ENCODE results near the gene PSMC4.

Gene PSMC4

DNA sequence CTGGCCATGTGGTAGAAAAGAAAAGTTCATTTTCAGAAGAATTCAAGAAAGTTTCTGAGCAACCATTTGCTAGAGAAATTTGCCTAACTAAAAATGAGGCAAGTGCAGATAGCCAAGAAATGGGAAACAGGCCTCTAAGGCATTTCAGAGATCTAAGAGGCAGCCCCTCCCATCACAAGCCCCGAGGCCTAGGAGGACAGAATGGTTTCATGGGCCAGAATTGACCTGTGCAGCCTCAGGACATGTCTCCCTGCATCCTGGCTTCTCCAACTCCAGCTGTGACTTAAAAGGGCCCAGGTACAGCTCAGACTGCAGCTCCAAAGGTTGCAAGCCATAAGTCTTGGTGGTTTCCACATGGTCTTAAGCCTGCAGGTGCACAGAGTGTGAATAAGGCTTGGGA is 22.6 kb downstream of the PSMC4 start:
- DNase-seq (ENCODE audit: low spot score): no peak

DNA sequence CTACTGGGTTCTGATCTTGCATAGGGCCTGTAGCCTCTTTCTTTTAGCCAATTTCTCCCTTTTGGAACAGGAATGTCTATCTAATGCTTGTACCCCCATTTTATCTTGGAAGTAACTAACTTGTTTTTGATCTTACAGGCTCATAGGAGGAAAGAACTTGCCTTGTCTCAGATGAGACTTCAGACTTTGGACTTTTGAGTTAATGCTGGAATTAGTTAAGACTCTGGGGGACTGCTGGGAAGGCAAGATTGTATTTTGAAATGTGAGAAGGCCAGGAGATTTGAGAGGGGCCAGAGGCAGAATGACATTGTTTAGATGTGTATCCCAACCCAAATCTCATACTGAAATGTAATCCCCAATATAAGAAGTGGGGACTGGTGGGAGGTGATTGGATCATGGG is 23.4 kb downstream of the PSMC4 start:
- no peak for DNase-seq (ENCODE audit: low spot score)

DNA sequence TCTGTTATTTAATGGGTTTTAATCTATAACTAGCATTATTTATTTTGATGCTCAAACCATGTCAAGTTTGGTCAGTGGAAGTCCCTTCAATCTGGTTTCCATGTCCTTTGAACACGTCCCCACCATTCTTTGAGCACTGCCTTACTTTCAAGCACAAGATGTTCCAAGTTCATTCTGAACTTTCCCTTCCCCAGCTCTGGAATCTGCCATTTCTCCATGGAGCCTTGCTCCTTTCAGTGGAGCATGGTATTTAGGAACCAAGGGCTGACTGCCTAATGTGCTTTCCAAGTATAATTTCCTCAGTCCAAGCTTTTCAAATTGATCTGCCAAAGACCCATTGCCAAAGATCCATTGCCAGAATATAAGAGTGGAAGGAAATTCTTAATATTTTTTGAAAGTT is 24.8 kb downstream of the PSMC4 start:
- DNase-seq (ENCODE audit: low spot score): no peak

DNA sequence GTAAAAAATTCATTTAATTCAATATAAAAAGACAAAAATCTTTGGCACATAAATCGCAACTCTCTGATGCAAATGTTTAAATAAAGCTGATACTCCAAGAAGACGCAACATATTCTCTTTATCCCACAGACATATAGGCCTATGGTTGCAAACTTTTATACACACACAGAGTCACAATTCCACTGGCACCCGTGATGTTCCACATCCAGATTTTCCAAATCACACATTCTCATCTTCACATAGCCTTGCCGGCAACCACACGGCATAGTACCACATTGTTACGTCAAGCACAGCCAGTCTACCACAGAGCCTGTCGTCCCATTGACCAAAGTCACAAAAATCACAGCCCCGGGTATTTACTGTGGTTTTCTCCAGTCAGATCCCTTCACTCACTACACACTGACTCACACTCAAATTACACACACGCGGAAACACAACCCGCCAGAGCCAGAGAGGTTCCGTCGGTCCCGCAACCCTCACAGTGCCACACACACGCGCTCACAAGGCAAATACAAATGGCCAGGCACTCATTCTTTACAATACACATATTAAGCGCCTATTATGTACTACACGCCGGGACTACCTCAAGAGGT is 25.3 kb downstream of the PSMC4 start:
- DNase-seq (ENCODE audit: low spot score): peak; percentile 46

DNA sequence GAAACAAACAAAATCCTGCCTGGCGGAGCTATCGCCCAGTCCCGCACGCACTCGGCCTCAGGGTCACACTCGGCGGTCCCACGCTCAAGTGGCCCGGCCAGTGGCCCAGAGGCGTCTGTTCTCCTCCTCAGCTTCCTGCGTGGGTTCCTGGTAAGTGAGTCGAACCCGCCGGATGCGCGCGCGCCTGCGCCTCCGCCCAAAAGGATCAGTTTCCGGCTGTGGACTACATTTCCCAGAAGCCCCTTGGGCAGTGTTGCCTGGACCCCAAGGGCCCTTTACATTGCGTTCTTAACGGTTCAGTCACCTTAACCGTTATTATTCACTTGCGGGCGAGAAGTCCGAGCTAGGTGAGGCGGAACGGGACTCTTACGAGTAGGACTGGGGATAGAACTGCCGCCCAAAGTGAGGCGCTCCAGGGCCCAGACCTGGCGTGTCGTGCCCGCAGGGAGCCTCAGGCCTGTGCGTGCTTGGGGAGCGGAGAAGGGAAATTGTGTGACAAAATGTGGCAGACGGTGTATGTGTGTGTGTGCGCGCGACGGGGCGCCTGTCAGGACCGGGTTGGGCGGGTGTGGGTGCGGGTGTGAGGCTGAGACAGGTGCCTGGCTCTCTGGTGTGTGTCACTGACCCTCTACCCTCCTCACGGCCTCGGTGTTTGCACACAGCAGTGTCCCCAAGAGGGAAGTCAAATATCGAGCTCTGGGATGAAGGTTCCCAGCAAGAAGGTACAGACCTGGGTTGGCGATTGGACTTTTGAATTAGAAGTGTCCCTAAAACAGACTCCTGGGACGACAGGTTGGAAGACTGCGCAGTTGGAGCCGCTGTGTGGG is 26.1 kb downstream of the PSMC4 start, which contains the start of gene ZNF546:
ZNF546 (plus strand) TSS at position 250 of the 827 bp plus-strand sequence. CDS start 1,267 bp downstream, outside the sequence.
- peak; percentile 93 for DNase-seq (ENCODE audit: low spot score)

DNA sequence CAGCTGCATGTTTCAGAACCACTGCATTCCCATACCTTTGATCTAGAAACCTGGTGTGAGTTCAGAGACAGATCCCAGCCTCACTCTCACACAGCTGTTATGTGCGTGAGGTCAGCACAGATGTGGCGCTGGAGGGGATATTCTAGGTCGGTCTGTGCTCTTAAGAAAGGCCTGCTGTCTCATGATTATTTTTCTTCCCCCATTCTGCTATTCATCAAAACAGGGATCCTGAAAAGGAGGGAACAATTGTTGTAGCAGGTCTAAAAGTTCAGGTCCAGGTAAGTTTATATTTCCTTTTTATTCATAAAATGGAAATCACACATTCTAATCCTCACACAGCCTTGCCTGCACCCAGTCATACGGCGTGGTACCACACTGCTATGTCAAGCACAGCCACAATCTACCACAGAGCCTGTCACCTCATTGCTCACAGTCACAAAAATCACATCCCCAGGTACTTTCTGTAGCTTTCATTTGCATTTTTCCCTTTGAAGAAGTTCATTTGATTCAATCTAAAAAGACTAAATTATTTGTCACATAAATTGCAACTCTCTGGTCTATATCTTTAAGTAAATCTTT is 26.8 kb downstream of the PSMC4 start:
- DNase-seq (ENCODE audit: low spot score): no peak

DNA sequence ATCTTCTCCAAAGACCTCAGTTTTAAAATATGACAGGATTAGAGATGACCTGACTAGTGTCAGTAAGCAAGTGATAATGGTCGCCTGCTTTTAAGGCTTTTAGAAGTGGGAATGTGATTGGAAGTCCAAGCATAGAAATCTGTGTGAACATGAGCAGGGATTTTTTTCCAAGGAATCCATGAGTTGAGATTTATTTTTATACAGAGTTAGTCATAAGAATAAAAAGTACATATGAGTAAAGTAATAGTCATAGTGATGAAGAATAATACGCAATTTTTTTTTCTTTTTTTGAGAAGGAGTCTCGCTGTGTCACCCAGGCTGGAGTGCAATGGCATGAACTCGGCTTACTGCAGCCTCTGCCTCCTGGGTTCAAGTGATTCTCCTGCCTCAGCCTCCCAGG is 27.5 kb downstream of the PSMC4 start:
- no peak for DNase-seq (ENCODE audit: low spot score)

DNA sequence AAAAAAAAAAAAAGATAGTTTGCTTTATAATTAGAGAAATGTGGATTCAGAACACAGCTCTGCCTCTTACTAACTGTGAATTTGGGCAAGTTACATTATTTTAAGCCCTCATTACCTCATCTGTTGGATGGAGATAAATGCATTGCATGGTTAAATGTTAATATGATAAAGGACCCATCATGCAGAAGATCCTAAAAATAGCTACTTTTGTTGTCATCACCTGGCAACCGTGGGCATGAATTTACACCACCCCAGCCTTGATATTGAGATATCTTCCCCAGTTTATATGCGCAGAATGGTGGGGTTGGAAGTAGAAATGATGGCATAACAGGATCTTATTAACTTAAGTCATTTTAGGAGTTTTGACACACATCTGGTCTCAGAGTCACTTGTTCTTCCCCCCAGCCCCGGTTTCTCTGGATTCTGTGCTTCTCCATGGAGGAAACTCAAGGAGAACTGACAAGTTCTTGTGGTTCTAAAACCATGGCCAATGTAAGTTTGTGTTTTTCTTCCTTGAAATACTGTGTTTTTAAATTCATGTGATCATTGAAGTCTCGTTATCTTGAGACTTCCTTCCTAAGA is 34.8 kb downstream of the PSMC4 start:
- no peak for DNase-seq (ENCODE audit: low spot score)

DNA sequence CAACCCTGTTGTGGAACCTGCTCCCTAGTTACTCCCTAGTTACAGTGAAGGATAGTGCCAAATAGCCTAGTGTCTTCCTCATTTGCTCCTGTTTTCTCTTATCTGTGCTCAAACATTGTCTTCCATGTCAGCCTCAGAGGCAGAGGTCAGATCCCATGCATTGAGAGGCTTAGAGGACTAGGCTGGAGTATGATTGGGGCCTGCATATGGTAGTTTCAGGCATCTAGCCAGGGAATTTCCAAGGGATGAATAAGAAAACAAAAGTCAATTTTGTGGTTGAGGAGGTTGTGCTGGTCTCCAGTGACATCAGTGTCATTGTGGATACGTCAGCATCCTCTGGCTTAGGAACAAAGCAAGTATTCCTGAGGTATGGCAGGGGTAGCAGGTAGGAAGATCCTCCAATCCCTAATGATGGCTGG is 35.3 kb downstream of the PSMC4 start:
- DNase-seq (ENCODE audit: low spot score): no peak

DNA sequence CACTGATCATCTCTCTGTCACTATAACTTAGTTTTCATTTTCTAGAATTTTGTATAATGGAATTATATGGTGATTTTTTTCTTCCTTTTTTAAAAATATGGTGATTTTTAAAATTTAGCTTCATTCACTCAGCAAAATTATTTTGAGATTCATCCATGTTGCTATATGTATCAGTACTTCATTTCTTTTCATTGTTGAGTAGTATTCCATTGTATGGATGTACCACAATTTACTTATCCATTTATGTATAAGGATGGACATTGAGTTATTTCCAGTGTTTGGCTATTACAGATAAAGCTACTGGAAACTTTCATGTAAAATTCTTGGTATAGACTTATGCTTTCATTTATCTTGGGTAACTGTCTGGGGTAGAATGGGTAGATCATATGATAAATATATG is 38.7 kb downstream of the PSMC4 start:
- no peak for DNase-seq (ENCODE audit: low spot score)

DNA sequence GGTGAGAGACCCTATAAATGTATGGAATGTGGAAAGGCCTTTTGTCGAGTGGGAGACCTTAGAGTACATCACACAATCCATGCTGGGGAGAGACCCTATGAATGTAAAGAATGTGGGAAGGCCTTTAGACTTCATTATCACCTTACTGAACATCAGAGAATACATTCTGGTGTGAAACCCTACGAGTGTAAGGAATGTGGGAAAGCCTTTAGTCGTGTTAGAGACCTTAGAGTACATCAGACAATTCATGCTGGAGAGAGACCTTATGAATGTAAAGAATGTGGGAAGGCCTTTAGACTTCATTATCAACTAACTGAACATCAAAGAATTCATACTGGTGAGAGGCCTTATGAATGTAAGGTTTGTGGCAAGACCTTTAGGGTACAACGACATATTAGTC is 43.0 kb downstream of the PSMC4 start:
- DNase-seq (ENCODE audit: low spot score): no peak

DNA sequence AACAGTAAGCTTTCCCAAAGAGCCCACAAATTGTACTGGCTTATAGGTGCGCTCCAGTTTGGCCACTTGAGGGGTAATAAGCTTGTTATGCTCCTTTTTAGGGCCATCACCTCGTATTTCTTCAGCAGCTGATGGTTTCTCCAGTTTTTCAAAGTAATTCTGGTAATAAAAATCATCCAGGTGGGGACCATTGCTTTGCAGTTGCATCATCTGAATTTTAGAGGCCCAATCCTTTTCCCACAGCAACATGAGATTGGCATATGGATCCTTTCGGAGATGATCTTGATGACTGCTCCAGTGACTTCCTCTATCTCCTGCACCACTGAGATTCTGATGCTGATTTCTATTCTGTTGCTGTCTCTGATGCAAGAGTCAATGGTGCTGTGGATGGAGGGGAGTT is 53.0 kb downstream of the PSMC4 start:
- no peak for DNase-seq (ENCODE audit: low spot score)

DNA sequence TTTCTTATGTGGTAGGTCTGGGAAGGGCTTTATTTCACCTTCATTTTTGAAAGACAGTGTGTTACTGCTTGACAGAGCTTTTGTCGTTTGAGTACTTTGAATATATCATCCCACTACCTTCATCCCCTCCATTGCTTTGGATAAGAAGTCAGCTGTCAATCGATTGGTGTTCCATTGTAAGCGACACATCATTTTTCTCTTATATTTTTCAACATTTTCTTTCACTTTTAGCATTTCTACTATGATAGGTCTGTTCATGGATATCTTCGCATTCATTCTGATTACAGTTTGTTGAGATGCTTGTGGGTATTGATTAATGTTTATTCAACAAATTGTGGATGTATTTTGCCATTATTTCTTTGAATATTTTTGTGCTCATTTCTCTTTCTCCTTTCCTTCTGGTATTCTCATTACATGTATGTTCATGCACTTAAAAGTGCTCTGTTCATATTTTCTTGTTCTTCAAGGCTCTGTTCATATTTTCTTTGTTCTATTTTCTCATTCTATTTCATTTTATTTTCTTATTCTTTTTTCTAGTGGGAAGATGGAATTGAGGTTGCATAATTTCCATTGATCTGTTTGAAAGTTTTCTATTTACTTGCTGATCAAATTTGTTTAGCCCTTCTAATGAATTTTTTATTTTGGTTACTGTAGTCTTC is 55.1 kb downstream of the PSMC4 start:
- DNase-seq (ENCODE audit: low spot score): no peak

DNA sequence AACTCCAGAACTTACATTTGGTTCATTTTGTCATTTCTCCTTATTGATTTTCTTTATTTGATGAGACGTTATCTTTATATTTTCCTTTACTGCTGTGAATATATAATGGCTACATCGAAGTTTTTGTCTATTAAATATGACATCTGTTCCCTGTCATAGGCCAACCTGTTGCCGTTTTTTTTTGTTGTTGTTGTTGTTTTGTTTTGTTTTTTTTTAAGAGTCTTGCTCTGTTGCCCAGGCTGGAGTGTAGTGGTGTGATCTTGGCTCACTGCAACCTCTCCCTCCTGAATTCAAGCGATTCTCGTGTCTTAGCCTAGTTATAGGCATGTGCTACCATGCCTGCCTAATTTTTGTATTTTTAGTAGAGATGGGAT is 55.6 kb downstream of the PSMC4 start:
- DNase-seq (ENCODE audit: low spot score): no peak

Measured in cerebellar cortex (tissue), 1 donor.